ENCODE data around the gene WWC1. TPM values are rescaled to one million over a fixed set of nuclear protein-coding genes. Genes with fewer than 3 reads are reported as not detected.

The WWC1 gene
- total RNA-seq, 4 donors from 2014 or later, result 0.51 TPM; not detected in 3

DNA sequence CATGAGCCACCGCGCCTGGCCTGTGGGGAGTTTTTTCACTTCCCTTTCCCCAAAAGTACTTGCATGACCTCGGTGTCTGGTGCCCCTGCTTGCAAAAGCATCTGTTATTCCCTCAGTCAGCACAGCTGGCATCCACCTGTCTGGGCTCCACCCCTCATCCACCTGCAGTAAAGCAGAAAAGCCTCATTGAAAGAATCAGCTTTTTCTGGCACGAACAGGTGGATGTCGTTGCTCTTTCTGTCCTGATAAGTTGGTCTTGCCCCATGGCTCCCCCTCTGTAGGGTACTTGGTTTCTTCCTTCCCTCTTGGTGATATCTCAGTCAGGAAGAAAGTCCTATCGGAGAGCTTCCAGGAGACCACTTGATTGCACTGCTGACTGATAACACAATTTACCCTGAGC lies 37.4 kb downstream of the WWC1 start:
- no peaks in the 10 kb centered on the region for H3K36me3 ChIP-seq
- TF ChIP-seq POLR2A (IDR thresholded peaks at IDR 0.05), result no peak
- TF ChIP-seq, protein P1, sequence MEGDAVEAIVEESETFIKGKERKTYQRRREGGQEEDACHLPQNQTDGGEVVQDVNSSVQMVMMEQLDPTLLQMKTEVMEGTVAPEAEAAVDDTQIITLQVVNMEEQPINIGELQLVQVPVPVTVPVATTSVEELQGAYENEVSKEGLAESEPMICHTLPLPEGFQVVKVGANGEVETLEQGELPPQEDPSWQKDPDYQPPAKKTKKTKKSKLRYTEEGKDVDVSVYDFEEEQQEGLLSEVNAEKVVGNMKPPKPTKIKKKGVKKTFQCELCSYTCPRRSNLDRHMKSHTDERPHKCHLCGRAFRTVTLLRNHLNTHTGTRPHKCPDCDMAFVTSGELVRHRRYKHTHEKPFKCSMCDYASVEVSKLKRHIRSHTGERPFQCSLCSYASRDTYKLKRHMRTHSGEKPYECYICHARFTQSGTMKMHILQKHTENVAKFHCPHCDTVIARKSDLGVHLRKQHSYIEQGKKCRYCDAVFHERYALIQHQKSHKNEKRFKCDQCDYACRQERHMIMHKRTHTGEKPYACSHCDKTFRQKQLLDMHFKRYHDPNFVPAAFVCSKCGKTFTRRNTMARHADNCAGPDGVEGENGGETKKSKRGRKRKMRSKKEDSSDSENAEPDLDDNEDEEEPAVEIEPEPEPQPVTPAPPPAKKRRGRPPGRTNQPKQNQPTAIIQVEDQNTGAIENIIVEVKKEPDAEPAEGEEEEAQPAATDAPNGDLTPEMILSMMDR (IDR thresholded peaks at IDR 0.05 in 4 of 5, conservative IDR thresholded peaks at IDR 0.05 in 1 of 5), result no peak
- in situ Hi-C loops (cut with MboI; ENCODE audit: low sequenced_read_pairs in 4 of 4) (no loop called here), intact Hi-C loops (cut with DNase I; ENCODE audit: low total_unique reads) (no loop called here)
- H3K4me1 ChIP-seq, result no peaks in the 10 kb centered on the region
- H3K27me3 ChIP-seq, result peaks cover 0 to 7% (median 0%) of the 10 kb centered on the region in 3 donors
- H3K4me3 ChIP-seq, result no peak overlapping the region
- DNase-seq (no peak), ATAC-seq (no peak)
- H3K9me3 ChIP-seq, result no peaks in the 10 kb centered on the region
- no peak overlapping the region for H3K27ac ChIP-seq

DNA sequence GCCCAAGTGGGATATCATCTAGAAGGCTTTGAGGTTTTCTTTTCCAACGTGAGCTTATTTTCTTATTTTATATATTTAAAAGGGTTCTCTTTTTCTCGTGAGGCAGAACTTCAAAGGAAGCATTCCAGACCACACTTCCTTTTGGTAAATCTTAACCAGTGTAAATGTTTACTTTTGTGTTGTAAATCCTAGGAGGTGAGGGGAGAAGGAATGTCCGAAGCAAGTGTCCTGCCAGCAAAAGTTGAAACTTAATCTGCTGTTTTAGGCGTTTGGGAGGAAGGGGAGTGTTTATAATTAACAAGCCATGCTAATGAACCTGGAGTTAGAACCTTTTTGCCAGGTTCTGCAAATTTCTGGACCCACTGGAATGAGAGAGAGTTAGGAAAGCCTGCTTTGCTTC lies 37.9 kb downstream of the WWC1 start:
- intact Hi-C loops (cut with DNase I; ENCODE audit: low total_unique reads), result no loop called here
- H3K36me3 ChIP-seq, result no peaks in the 10 kb centered on the region
- ATAC-seq (no peak), DNase-seq (no peak)
- no peaks in the 10 kb centered on the region for H3K4me1 ChIP-seq
- no peak overlapping the region for H3K27ac ChIP-seq
- no peaks in the 10 kb centered on the region for H3K9me3 ChIP-seq
- H3K27me3 ChIP-seq, result peaks cover 0 to 7% (median 0%) of the 10 kb centered on the region in 3 donors
- TF ChIP-seq POLR2A (IDR thresholded peaks at IDR 0.05), result no peak
- TF ChIP-seq, protein P1 (IDR thresholded peaks at IDR 0.05 in 4 of 5, conservative IDR thresholded peaks at IDR 0.05 in 1 of 5), result no peak
- no peak overlapping the region for H3K4me3 ChIP-seq
- in situ Hi-C loops (cut with MboI; ENCODE audit: low sequenced_read_pairs in 4 of 4), result no loop called here

DNA sequence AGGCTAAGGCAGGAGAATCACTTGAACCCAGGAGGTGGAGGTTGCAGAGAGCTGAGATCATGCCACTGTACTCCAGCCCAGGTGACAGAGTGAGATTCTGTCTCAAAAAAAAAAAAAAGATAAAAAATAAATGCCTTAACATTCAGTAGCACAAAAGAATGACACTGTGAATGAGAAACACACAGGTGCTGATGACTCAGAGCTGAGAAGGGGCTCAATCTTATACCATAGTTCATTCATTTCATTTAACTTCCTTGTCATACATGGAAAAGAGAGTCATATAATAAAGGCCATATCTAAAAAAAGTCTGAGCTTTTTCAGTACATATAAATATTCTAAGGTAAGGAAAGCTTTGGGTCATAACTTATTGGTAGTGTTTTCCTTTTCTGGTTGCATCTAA lies 40.6 kb downstream of the WWC1 start:
- ATAC-seq (no peak), DNase-seq (no peak)
- Histone ChIP-seq H3K4me3 (no peak overlapping the region), H3K36me3 (no peaks in the 10 kb centered on the region), H3K9me3 (no peaks in the 10 kb centered on the region), H3K27ac (no peak overlapping the region), H3K4me1 (no peaks in the 10 kb centered on the region), H3K27me3 (peaks cover 0 to 7% (median 0%) of the 10 kb centered on the region in 3 donors)
- in situ Hi-C loops (cut with MboI; ENCODE audit: low sequenced_read_pairs in 4 of 4), result no loop called here
- no peak for TF ChIP-seq POLR2A (IDR thresholded peaks at IDR 0.05)
- TF ChIP-seq, protein P1 (IDR thresholded peaks at IDR 0.05 in 4 of 5, conservative IDR thresholded peaks at IDR 0.05 in 1 of 5), result no peak
- intact Hi-C loops (cut with DNase I; ENCODE audit: low total_unique reads), result no loop called here

DNA sequence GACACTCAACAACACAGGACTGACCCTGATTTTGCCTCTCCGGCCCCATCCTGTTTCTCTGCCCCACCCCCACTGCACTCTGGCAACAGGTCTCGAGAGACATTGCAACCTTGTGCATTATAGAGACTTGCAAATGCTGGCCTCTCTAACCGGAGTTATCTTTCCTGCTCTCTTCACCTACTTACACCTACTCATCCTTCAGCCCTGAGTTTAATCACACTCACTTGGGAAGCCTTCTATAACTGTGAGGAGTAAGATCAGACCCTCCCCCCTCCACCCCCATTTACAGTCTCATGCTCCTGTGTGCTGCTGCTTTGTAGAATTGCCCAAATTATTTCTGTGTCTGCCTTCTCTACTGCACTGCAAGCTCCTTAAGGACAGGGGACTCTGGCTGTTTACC lies 42.8 kb downstream of the WWC1 start:
- no peak for ATAC-seq

More for the DNA sequence above, 42.8 kb downstream of the WWC1 start:
- no peaks in the 10 kb centered on the region for H3K4me1 ChIP-seq
- no peak for DNase-seq
- H3K4me3 ChIP-seq, result no peak overlapping the region
- in situ Hi-C loops (cut with MboI; ENCODE audit: low sequenced_read_pairs in 4 of 4) (no loop called here), intact Hi-C loops (cut with DNase I; ENCODE audit: low total_unique reads) (no loop called here)
- TF ChIP-seq, protein P1 (IDR thresholded peaks at IDR 0.05 in 4 of 5, conservative IDR thresholded peaks at IDR 0.05 in 1 of 5), result no peak
- TF ChIP-seq POLR2A (IDR thresholded peaks at IDR 0.05), result no peak
- H3K27ac ChIP-seq, result no peak overlapping the region
- H3K36me3 ChIP-seq, result no peaks in the 10 kb centered on the region
- peaks cover 0 to 4% (median 0%) of the 10 kb centered on the region in 3 donors for H3K27me3 ChIP-seq
- no peaks in the 10 kb centered on the region for H3K9me3 ChIP-seq
